ENCODE data around the gene LPAR2.

LPAR2 gene

DNA sequence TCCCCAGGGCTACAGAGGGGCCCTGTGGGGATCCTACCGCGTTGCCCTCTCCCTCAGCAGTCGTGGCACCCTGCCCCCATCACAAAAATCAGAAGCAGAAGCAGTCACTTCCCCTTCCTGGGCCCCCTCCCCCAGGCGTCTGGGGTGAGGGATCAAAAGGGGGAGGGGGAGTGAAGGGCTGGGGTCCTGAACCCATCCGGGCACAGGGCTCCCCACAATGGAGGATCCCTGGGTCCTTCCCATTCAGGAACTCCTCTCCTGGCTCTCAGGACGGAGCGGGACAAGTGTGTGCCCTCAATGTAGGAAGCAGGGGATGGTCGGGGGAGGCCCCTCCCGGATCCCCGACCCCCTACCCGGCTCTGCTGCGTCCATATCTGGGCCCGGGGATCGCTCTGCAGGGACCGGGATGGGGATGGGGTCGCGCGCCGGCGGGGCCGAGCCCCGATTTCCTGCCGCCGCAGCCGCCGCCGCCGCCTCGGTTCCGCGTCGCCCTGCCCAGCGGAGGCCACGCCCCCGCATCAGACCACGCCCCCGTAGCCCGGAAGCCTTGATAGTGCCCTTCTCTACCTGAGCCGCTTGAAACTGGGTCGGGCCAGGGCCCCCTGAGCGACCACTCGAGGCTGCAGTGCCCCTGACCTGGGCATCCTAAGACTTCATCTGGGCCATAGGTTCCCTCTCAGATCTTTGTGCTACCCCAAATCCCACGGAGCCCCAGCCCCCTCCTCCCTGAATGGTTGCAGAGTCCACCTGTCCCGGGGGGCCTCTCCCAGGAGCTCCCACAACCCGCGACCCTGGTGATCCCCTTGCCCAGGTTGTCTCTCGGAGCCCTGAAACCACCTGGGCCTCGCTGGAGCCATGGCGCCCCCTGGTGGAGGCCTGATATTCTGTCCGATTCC, 15.4 kb upstream of the LPAR2 start, which contains the start of gene GMIP:
TSS of gene GMIP (minus strand) at position 500 of the 896 bp plus-strand sequence. CDS start at position 372, 128 bp downstream.
- H3K36me3 ChIP-seq (ENCODE audit: low read depth) = peaks cover 22% of the 10 kb centered on the region
- H3K9me3 ChIP-seq (ENCODE audit: severe bottlenecking) = no peaks in the 10 kb centered on the region
- ATAC-seq (ENCODE audit: low read depth) (peak; percentile 84), DNase-seq (ENCODE audit: low spot score) (no peak)
- peak within 1 kb of the TSS; percentile 59 for H3K4me3 ChIP-seq (ENCODE audit: severe bottlenecking)
- TF ChIP-seq, protein P1, sequence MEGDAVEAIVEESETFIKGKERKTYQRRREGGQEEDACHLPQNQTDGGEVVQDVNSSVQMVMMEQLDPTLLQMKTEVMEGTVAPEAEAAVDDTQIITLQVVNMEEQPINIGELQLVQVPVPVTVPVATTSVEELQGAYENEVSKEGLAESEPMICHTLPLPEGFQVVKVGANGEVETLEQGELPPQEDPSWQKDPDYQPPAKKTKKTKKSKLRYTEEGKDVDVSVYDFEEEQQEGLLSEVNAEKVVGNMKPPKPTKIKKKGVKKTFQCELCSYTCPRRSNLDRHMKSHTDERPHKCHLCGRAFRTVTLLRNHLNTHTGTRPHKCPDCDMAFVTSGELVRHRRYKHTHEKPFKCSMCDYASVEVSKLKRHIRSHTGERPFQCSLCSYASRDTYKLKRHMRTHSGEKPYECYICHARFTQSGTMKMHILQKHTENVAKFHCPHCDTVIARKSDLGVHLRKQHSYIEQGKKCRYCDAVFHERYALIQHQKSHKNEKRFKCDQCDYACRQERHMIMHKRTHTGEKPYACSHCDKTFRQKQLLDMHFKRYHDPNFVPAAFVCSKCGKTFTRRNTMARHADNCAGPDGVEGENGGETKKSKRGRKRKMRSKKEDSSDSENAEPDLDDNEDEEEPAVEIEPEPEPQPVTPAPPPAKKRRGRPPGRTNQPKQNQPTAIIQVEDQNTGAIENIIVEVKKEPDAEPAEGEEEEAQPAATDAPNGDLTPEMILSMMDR (IDR thresholded peaks at IDR 0.05; ENCODE audit: poor library complexity, severe bottlenecking) = peak; percentile 88
- H3K27ac ChIP-seq (ENCODE audit: poor library complexity, severe bottlenecking) = peak within 1 kb of the TSS; percentile 43
- H3K27me3 ChIP-seq (ENCODE audit: insufficient read depth, poor library complexity, severe bottlenecking) = no peaks in the 10 kb centered on the region
- no peaks in the 10 kb centered on the region for H3K4me1 ChIP-seq (ENCODE audit: insufficient read depth, poor library complexity, severe bottlenecking)

- ATAC-seq (ENCODE audit: low read depth) (peak; percentile 7), DNase-seq (ENCODE audit: low spot score) (no peak)
Measured at GRCh38 chr19:19642506-19643157, 14.6 kb upstream of the LPAR2 start.

GRCh38 chr19:19637523-19638251, 9.7 kb upstream of the LPAR2 start:
- no peak overlapping the region for H3K27ac ChIP-seq (ENCODE audit: poor library complexity, severe bottlenecking)
- DNase-seq (ENCODE audit: low spot score) (no peak), ATAC-seq (ENCODE audit: low read depth) (no peak)
- no peaks in the 10 kb centered on the region for H3K4me1 ChIP-seq (ENCODE audit: insufficient read depth, poor library complexity, severe bottlenecking)
- H3K4me3 ChIP-seq (ENCODE audit: severe bottlenecking) = no peak overlapping the region
- peaks cover 9% of the 10 kb centered on the region for H3K36me3 ChIP-seq (ENCODE audit: low read depth)
- H3K9me3 ChIP-seq (ENCODE audit: severe bottlenecking) = no peaks in the 10 kb centered on the region
- TF ChIP-seq, protein P1 (IDR thresholded peaks at IDR 0.05; ENCODE audit: poor library complexity, severe bottlenecking) = no peak
- H3K27me3 ChIP-seq (ENCODE audit: insufficient read depth, poor library complexity, severe bottlenecking) = no peaks in the 10 kb centered on the region

More at GRCh38 chr19:19642506-19643157, 14.6 kb upstream of the LPAR2 start:
- Histone ChIP-seq H3K27ac (ENCODE audit: poor library complexity, severe bottlenecking) (peak overlapping the region; percentile 43), H3K4me3 (ENCODE audit: severe bottlenecking) (peak overlapping the region; percentile 59), H3K36me3 (ENCODE audit: low read depth) (peaks cover 14% of the 10 kb centered on the region), H3K9me3 (ENCODE audit: severe bottlenecking) (no peaks in the 10 kb centered on the region), H3K4me1 (ENCODE audit: insufficient read depth, poor library complexity, severe bottlenecking) (no peaks in the 10 kb centered on the region), H3K27me3 (ENCODE audit: insufficient read depth, poor library complexity, severe bottlenecking) (no peaks in the 10 kb centered on the region)
- TF ChIP-seq, protein P1 (IDR thresholded peaks at IDR 0.05; ENCODE audit: poor library complexity, severe bottlenecking) = no peak

- ATAC-seq (ENCODE audit: low read depth) = no peak
- H3K36me3 ChIP-seq (ENCODE audit: low read depth) = peaks cover 9% of the 10 kb centered on the region
- no peak overlapping the region for H3K4me3 ChIP-seq (ENCODE audit: severe bottlenecking)
Measured at GRCh38 chr19:19637186-19637522, 9.1 kb upstream of the LPAR2 start.

More at GRCh38 chr19:19637186-19637522, 9.1 kb upstream of the LPAR2 start:
- no peaks in the 10 kb centered on the region for H3K9me3 ChIP-seq (ENCODE audit: severe bottlenecking)
- TF ChIP-seq, protein P1 (IDR thresholded peaks at IDR 0.05; ENCODE audit: poor library complexity, severe bottlenecking) = no peak
- no peak for DNase-seq (ENCODE audit: low spot score)
- H3K27me3 ChIP-seq (ENCODE audit: insufficient read depth, poor library complexity, severe bottlenecking) = no peaks in the 10 kb centered on the region
- H3K4me1 ChIP-seq (ENCODE audit: insufficient read depth, poor library complexity, severe bottlenecking) = no peaks in the 10 kb centered on the region
- no peak overlapping the region for H3K27ac ChIP-seq (ENCODE audit: poor library complexity, severe bottlenecking)
